CD4-positive, alpha-beta T cell treated with Interferon alpha-2 for 1 hour (primary cell): Measurements from ENCODE around the gene CPO.

Experiments
- DNase-seq, 2 donors: peaks; one replicate each; pipeline ENCODE4 v3.0.0-alpha.2; 2020 to 2022

The CPO gene

GRCh38 chr2:206978746-206979145, 39.4 kb downstream of the CPO start:
- DNase-seq = no peak

- DNase-seq = no peak
Observed at GRCh38 chr2:206979365-206979764, 40.0 kb downstream of the CPO start.

GRCh38 chr2:206979922-206980321, 40.6 kb downstream of the CPO start:
- no peak for DNase-seq

- DNase-seq = no peak
Observed at GRCh38 chr2:206980413-206980812, 41.1 kb downstream of the CPO start.

- no peak for DNase-seq
Observed at GRCh38 chr2:206981086-206981674, 41.9 kb downstream of the CPO start.

- DNase-seq = peak; percentile 41
Observed at GRCh38 chr2:206981739-206982340, 42.5 kb downstream of the CPO start.

- DNase-seq = no peak
Observed at GRCh38 chr2:206982360-206982955, 43.1 kb downstream of the CPO start.

GRCh38 chr2:206983161-206983859, 44.0 kb downstream of the CPO start:
- DNase-seq = no peak

- DNase-seq = no peak
Observed at GRCh38 chr2:206984206-206984605, 44.9 kb downstream of the CPO start.

- DNase-seq = no peak
Observed at GRCh38 chr2:206986943-206987342, 47.6 kb downstream of the CPO start.

GRCh38 chr2:206987810-206988209, 48.5 kb downstream of the CPO start:
- DNase-seq = no peak

- no peak for DNase-seq
Observed at GRCh38 chr2:206988884-206989283, 49.6 kb downstream of the CPO start.

- peak; percentile 7 to 11 for DNase-seq
Observed at GRCh38 chr2:206989311-206989710, 50.0 kb downstream of the CPO start.

- no peak for DNase-seq
Observed at GRCh38 chr2:206990360-206990759, 51.0 kb downstream of the CPO start.

- DNase-seq = no peak
Observed at GRCh38 chr2:206991070-206991469, 51.8 kb downstream of the CPO start.

GRCh38 chr2:206993396-206993911, 54.1 kb downstream of the CPO start:
- no peak for DNase-seq

GRCh38 chr2:206993964-206994363, 54.6 kb downstream of the CPO start:
- no peak for DNase-seq

GRCh38 chr2:206996556-206997065, 57.3 kb downstream of the CPO start:
- DNase-seq = no peak

- DNase-seq = no peak
Observed at GRCh38 chr2:207008105-207008990, 69.0 kb downstream of the CPO start.

- no peak for DNase-seq
Observed at GRCh38 chr2:207012461-207012860, 73.1 kb downstream of the CPO start.

GRCh38 chr2:207014424-207014823, 75.1 kb downstream of the CPO start:
- DNase-seq = no peak

- no peak for DNase-seq
Observed at GRCh38 chr2:207015901-207016300, 76.6 kb downstream of the CPO start.
